ENCODE results near the gene CDH23.

CDH23 gene

DNA sequence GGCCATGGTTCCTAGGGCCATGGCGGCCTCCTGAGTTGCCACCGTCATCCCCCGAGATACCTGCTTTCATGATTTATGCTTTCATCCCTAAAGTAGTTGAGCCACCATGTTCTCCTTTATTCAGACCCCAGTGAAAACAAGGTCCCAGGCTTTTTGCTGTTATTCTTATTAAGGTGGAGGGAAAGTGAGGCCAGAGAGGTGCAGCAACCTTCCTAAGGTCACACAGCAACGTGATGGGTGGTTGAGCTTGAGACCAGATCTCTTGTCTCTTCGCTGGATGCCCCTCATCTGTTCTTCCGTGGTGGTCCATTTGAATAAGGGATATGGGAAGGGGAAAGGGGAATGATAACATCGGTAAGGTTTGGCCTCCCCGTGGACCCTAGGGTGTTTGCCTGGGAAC is 180.6 kb downstream of the CDH23 start:
- TF ChIP-seq, protein P1, sequence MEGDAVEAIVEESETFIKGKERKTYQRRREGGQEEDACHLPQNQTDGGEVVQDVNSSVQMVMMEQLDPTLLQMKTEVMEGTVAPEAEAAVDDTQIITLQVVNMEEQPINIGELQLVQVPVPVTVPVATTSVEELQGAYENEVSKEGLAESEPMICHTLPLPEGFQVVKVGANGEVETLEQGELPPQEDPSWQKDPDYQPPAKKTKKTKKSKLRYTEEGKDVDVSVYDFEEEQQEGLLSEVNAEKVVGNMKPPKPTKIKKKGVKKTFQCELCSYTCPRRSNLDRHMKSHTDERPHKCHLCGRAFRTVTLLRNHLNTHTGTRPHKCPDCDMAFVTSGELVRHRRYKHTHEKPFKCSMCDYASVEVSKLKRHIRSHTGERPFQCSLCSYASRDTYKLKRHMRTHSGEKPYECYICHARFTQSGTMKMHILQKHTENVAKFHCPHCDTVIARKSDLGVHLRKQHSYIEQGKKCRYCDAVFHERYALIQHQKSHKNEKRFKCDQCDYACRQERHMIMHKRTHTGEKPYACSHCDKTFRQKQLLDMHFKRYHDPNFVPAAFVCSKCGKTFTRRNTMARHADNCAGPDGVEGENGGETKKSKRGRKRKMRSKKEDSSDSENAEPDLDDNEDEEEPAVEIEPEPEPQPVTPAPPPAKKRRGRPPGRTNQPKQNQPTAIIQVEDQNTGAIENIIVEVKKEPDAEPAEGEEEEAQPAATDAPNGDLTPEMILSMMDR (conservative IDR thresholded peaks at IDR 0.05): no peak
- H3K27ac ChIP-seq: no peak overlapping the region

DNA sequence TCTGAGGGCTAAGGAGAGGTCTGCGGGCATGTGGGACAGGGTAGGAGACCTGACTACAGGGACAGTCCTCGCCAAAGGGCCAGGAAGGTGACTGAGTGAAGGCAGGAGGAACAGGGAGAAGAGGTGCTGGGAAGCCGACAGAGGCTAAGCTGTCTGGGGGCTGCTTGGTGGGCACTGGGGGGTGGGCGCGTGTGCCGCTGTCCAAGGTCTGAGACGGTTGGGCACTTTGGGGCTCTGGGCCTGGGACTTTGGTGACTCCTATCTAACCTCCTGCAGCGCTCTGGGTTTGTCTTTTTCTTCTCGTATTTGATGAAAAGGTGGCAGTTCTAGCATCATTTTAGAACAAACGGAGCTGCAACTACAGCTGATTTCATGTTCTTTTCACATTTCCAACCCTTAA is 181.3 kb downstream of the CDH23 start:
- H3K27ac ChIP-seq: no peak overlapping the region
- TF ChIP-seq, protein P1 (conservative IDR thresholded peaks at IDR 0.05): no peak

DNA sequence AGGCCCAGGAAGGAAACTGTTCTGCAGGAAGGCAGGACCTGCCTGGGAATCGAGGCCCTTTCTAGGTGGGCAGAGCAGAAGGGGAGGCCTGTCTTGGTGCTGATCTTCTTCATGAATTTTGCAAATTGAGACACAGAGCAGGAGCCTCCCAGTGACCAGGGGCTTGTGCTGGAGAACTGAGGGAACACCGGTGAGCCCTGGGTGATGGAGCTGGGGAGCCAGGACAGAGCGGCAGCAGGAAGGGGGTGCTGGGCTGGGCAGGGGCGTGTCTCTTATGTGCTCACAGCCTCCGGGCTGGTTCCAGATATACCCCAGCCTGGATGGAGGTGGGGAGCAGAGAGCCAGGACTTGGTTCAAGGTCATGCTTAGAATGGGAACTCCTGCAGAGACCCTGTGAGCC is 182.9 kb downstream of the CDH23 start:
- no peak overlapping the region for H3K27ac ChIP-seq
- TF ChIP-seq, protein P1 (conservative IDR thresholded peaks at IDR 0.05): no peak

DNA sequence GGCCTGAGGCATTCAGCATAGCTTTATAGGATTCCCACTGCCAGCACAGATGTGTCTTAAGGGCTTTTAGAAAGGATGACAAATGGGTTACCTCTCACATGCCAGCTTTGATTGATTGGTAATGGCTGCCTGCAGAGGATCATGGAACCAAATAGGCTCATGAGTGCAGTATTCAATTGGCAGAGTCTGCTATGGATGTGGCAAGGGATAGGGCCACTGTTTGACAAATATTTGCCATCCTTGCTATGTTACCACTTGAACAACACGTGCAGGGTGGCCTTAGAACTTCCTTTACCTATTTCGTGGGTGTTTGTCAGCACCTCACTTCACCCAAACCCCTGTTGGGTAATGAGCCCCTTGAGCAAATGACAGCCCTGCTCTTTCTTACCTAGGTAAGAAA is 183.7 kb downstream of the CDH23 start:
- TF ChIP-seq, protein P1 (conservative IDR thresholded peaks at IDR 0.05): no peak
- H3K27ac ChIP-seq: no peak overlapping the region

DNA sequence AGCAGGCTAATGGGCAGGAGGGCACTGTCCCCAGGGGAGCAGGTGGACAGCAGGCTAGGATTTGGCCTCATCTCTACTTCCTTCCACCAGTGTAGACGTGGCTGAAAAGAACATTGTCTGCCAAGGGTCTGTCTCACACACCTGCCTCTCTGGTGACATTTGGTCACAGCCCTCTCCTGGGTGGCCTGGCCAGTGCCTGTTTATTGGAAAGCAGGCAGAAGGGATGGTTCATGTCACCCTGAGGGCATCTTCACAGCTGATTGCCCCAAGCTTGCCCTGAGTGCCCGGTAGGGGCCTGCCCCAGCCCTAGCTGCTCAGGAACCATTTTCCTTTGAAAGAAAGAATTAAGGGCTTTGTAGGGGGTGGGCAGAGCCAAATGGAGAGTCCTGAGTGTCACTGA is 184.2 kb downstream of the CDH23 start:
- no peak overlapping the region for H3K27ac ChIP-seq
- TF ChIP-seq, protein P1 (conservative IDR thresholded peaks at IDR 0.05): no peak

DNA sequence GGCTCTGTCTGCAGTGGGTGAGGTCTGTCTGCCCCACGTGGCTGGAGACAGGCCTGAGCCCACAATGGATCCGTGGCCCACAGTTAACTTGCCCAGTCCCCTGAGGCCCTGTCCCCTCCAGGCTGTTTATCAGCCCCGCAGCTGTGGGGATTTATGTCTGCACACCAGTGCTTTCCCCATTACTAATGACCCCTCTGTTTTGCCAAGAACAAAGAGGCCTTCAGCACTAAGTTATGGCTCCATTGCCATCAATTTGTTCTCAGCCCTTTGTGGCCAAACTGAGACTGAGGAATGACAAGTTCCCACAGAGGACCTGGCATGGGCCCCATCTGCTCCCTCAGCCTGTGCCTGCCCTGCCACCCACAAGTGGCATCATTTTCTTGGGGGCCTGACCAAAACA is 184.7 kb downstream of the CDH23 start:
- H3K27ac ChIP-seq: no peak overlapping the region
- TF ChIP-seq, protein P1 (conservative IDR thresholded peaks at IDR 0.05): no peak

DNA sequence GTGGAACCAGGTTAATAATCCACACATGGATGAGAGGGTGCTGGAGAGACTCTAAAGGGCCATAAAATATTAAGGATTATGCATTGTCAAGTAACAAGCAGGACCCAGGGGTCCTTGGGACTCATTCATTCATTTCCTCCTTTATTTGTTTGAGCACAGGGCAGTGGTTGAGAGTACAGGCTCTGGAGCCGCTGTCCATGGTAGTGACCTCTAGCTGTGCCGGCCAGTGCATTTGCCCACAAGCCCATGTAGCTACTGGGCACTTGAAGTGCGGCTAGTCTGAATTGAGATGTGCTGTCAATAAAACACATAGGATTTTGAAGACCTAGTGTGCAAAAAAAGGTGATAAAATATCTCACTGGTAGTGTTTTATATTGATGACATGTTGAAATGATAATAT is 185.3 kb downstream of the CDH23 start:
- no peak overlapping the region for H3K27ac ChIP-seq

More for the DNA sequence above, 185.3 kb downstream of the CDH23 start:
- TF ChIP-seq, protein P1 (conservative IDR thresholded peaks at IDR 0.05): no peak

Data from VCaP (cell line).